Neural progenitor cell (in vitro differentiated cells): ENCODE data around the gene PLEKHG1. TPM values are rescaled to one million over a fixed set of nuclear protein-coding genes. Genes with fewer than 3 reads are reported as not detected.

Source experiments
- DNase-seq: peaks from one replicate; pipeline ENCODE4 v3.0.0-alpha.2; 2016; ENCODE audit warnings: low spot score
- H2AFZ ChIP-seq: fragments of 200-600 bp; sonication (generic); replicated peaks from 2 replicates; pipeline ENCODE4 v1.6.1; 2016; ENCODE audit warnings: antibody characterized with exemption
- H3F3A ChIP-seq: fragments of 200-600 bp; sonication (generic); 2 replicates; pipeline ENCODE4 v1.6.1; 2016; ENCODE audit warnings: antibody characterized with exemption, low read depth
- H3K27ac ChIP-seq: fragments of 200-600 bp; sonication (generic); 2 replicates; pipeline ENCODE4 v1.5.1; 2016; ENCODE audit warnings: mild to moderate bottlenecking
- H3K27me3 ChIP-seq: fragments of 200-600 bp; sonication (generic); 2 replicates; pipeline ENCODE4 v1.6.1; 2016; ENCODE audit warnings: mild to moderate bottlenecking, moderate library complexity
- H3K36me3 ChIP-seq: fragments of 200-600 bp; sonication (generic); 2 replicates; pipeline ENCODE4 v1.5.1; 2016
- H3K4me1 ChIP-seq: fragments of 200-600 bp; sonication (generic); 2 replicates; pipeline ENCODE4 v1.6.1; 2016; ENCODE audit warnings: mixed run types
- H3K4me2 ChIP-seq: fragments of 200-600 bp; sonication (generic); 2 replicates; pipeline ENCODE4 v1.6.1; 2016
- H3K4me3 ChIP-seq: fragments of 200-600 bp; sonication (generic); 2 replicates; pipeline ENCODE4 v1.5.1; 2016
- H3K79me2 ChIP-seq: fragments of 200-600 bp; sonication (generic); 2 replicates; pipeline ENCODE4 v1.6.1; 2016; ENCODE audit warnings: low read depth
- H3K9ac ChIP-seq: fragments of 200-600 bp; sonication (generic); 2 replicates; pipeline ENCODE4 v1.6.1; 2016
- H3K9me3 ChIP-seq: fragments of 200-600 bp; sonication (generic); 2 replicates; pipeline ENCODE4 v1.5.1; 2016; ENCODE audit warnings: low read depth
- H4K20me1 ChIP-seq: fragments of 200-600 bp; sonication (generic); 2 replicates; pipeline ENCODE4 v1.6.1; 2016; ENCODE audit warnings: low read depth
- H3K27ac Mint-ChIP-seq: 3 replicates; pipeline ENCODE4 v1.8.0; 2021; ENCODE audit warnings: mixed read lengths
- H3K27me3 Mint-ChIP-seq: 2 replicates; pipeline ENCODE4 v1.8.0; 2022; ENCODE audit warnings: low read depth, mild to moderate bottlenecking, inconsistent platforms, moderate library complexity, mixed read lengths; ENCODE audit not compliant: insufficient read depth
- H3K36me3 Mint-ChIP-seq: 3 replicates; pipeline ENCODE4 v1.8.0; 2021; ENCODE audit warnings: mixed read lengths
- H3K4me1 Mint-ChIP-seq: 3 replicates; pipeline ENCODE4 v1.8.0; 2021; ENCODE audit warnings: mixed read lengths
- H3K4me3 Mint-ChIP-seq: 3 replicates; pipeline ENCODE4 v1.8.0; 2021; ENCODE audit warnings: mild to moderate bottlenecking, moderate library complexity, mixed read lengths
- H3K9me3 Mint-ChIP-seq: 3 replicates; pipeline ENCODE4 v1.8.0; 2020; ENCODE audit warnings: mixed read lengths
- CTCF ChIP-seq: fragments of 200-600 bp; sonication (generic); IDR thresholded peaks from 2 replicates; pipeline ENCODE4 v1.5.1; 2017; ENCODE audit warnings: antibody characterized with exemption, mild to moderate bottlenecking
- EZH2 ChIP-seq: fragments of 200-600 bp; sonication (generic); IDR thresholded peaks from 2 replicates; pipeline ENCODE4 v1.6.1; 2017; ENCODE audit warnings: antibody characterized with exemption, mild to moderate bottlenecking, moderate library complexity
- EZH2phosphoT487 ChIP-seq: fragments of 200-600 bp; sonication (generic); IDR thresholded peaks from 2 replicates; pipeline ENCODE4 v1.6.1; 2017; ENCODE audit warnings: antibody characterized with exemption
- total RNA-seq: library from RNA; depleted of rRNA; stranded (reverse); fragments of >200 nt; gene quantifications from 2 replicates; pipeline ENCODE4 v1.2.3, GENCODE V29; 2015; ENCODE audit warnings: low replicate concordance

Gene PLEKHG1
- total RNA-seq, 1 donor from 2014 or later = 4.7 TPM

GRCh38 chr6:150596439-150596838 lies 3.2 kb upstream of the PLEKHG1 start:
- H3K4me3 ChIP-seq = no peak overlapping the region
- H3K4me1 ChIP-seq = peaks cover 10% of the 10 kb centered on the region
- TF ChIP-seq EZH2 (no peak), CTCF (no peak), EZH2phosphoT487 (no peak)
- no peak overlapping the region for H3K27ac ChIP-seq
- DNase-seq = no peak
- no peak overlapping the region for H3K4me3 Mint-ChIP-seq
- H3K27ac Mint-ChIP-seq = no peak overlapping the region
- no peaks in the 10 kb centered on the region for H3K79me2 ChIP-seq
- H3K4me1 Mint-ChIP-seq = peaks cover 23% of the 10 kb centered on the region
- no peak overlapping the region for H3K9ac ChIP-seq
- H2AFZ ChIP-seq = no peak overlapping the region
- no peaks in the 10 kb centered on the region for H3K9me3 ChIP-seq
- H3K9me3 Mint-ChIP-seq = no peaks in the 10 kb centered on the region
- no peak overlapping the region for H3K4me2 ChIP-seq
- no peaks in the 10 kb centered on the region for H3K36me3 Mint-ChIP-seq
- no peaks in the 10 kb centered on the region for H3K27me3 Mint-ChIP-seq
- no peaks in the 10 kb centered on the region for H3K36me3 ChIP-seq
- H3K27me3 ChIP-seq = peaks cover 68% of the 10 kb centered on the region
- peaks cover 4% of the 10 kb centered on the region for H4K20me1 ChIP-seq
- peaks cover 19% of the 10 kb centered on the region for H3F3A ChIP-seq

- Histone ChIP-seq H3K9ac (no peak overlapping the region), H3K4me2 (no peak overlapping the region), H3F3A (peaks cover 20% of the 10 kb centered on the region), H3K4me1 (peaks cover 10% of the 10 kb centered on the region), H3K79me2 (no peaks in the 10 kb centered on the region), H3K27ac (no peak overlapping the region), H2AFZ (no peak overlapping the region), H3K4me3 (no peak overlapping the region), H4K20me1 (peaks cover 6% of the 10 kb centered on the region), H3K36me3 (no peaks in the 10 kb centered on the region), H3K9me3 (no peaks in the 10 kb centered on the region), H3K27me3 (peaks cover 81% of the 10 kb centered on the region)
- Mint-ChIP-seq H3K4me3 (peak overlapping the region; percentile 86), H3K9me3 (no peaks in the 10 kb centered on the region), H3K4me1 (peaks cover 31% of the 10 kb centered on the region), H3K27me3 (no peaks in the 10 kb centered on the region), H3K36me3 (peaks cover 2% of the 10 kb centered on the region), H3K27ac (no peak overlapping the region)
- DNase-seq = no peak
- TF ChIP-seq EZH2phosphoT487 (no peak), EZH2 (no peak), CTCF (no peak)
These were observed 1.3 kb upstream of the PLEKHG1 start for GRCh38 chr6:150598401-150598800.

GRCh38 chr6:150598858-150599198 lies 857 bp upstream of the PLEKHG1 start:
- no peak overlapping the region for H3K9ac ChIP-seq
- H2AFZ ChIP-seq = no peak overlapping the region
- no peaks in the 10 kb centered on the region for H3K36me3 ChIP-seq
- Mint-ChIP-seq H3K4me3 (peak overlapping the region; percentile 86), H3K27ac (no peak overlapping the region), H3K4me1 (peaks cover 31% of the 10 kb centered on the region), H3K27me3 (no peaks in the 10 kb centered on the region), H3K9me3 (no peaks in the 10 kb centered on the region), H3K36me3 (peaks cover 2% of the 10 kb centered on the region)
- H3K4me1 ChIP-seq = peaks cover 10% of the 10 kb centered on the region
- peaks cover 85% of the 10 kb centered on the region for H3K27me3 ChIP-seq
- no peak for DNase-seq
- H3F3A ChIP-seq = peaks cover 20% of the 10 kb centered on the region
- peaks cover 6% of the 10 kb centered on the region for H4K20me1 ChIP-seq
- no peaks in the 10 kb centered on the region for H3K79me2 ChIP-seq
- no peaks in the 10 kb centered on the region for H3K9me3 ChIP-seq
- H3K27ac ChIP-seq = no peak overlapping the region
- TF ChIP-seq EZH2phosphoT487 (peak; percentile 36), CTCF (no peak)
- H3K4me2 ChIP-seq = no peak overlapping the region
- H3K4me3 ChIP-seq = no peak overlapping the region

DNA sequence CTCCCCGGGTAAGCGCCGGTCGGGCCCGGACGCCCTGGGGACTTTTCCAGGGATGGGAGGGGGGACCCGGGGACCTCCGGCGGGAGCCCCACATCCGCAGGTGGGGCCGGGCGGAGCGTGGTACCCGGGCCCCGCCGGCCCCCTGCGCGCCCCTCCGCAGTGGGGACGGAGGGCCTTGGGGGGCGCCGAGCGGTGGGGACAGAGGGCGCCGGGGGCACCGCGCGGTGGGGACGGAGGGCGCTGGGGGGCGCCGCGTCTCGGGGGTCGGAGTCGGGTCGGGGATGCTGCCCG lies 270 bp downstream of the PLEKHG1 start:
- Histone ChIP-seq H3K79me2 (no peaks in the 10 kb centered on the region), H3K4me1 (peaks cover 10% of the 10 kb centered on the region), H3K9me3 (no peaks in the 10 kb centered on the region), H3F3A (peaks cover 20% of the 10 kb centered on the region), H3K4me2 (peak overlapping the region; percentile 87), H3K36me3 (no peaks in the 10 kb centered on the region), H2AFZ (peak overlapping the region; percentile 95), H3K27me3 (peaks cover 91% of the 10 kb centered on the region), H3K4me3 (peak overlapping the region; percentile 87), H3K9ac (no peak overlapping the region), H4K20me1 (peaks cover 6% of the 10 kb centered on the region), H3K27ac (no peak overlapping the region)
- Mint-ChIP-seq H3K9me3 (no peaks in the 10 kb centered on the region), H3K4me1 (peaks cover 31% of the 10 kb centered on the region), H3K27me3 (no peaks in the 10 kb centered on the region), H3K27ac (no peak overlapping the region), H3K4me3 (no peak overlapping the region), H3K36me3 (peaks cover 6% of the 10 kb centered on the region)
- no peak for DNase-seq
- TF ChIP-seq EZH2 = no peak
- no peak for TF ChIP-seq EZH2phosphoT487
- no peak for TF ChIP-seq CTCF
